Ovary (tissue), 9 donors: ENCODE data around the gene ITPR2. TPM values are rescaled to one million over a fixed set of nuclear protein-coding genes. Genes with fewer than 3 reads are reported as not detected.

ENCODE experiments used
- DNase-seq, 5 donors: peaks; one replicate each; pipeline ENCODE4 v3.0.0-alpha.2; 2019 to 2020
- H3K27ac ChIP-seq, 2 donors: fragments of 200-600 bp; one replicate each; pipeline versions ENCODE4 v1.5.1 to v1.8.0; 2019 to 2022
- H3K27me3 ChIP-seq: fragments of 200-600 bp; one replicate; pipeline ENCODE4 v1.8.0; 2022
- H3K36me3 ChIP-seq: fragments of 200-600 bp; sonication (generic); one replicate; pipeline ENCODE4 v1.5.1; 2019
- H3K4me1 ChIP-seq: one replicate; pipeline ENCODE4 v1.8.1; 2013; ENCODE audit warnings: mild to moderate bottlenecking, moderate library complexity; ENCODE audit not compliant: insufficient read depth
- H3K4me3 ChIP-seq: fragments of 200-600 bp; sonication (generic); one replicate; pipeline ENCODE4 v1.5.1; 2017
- H3K9me3 ChIP-seq, 2 donors: fragments of 200-600 bp in 1 of 2; sonication (generic) in 1 of 2; one replicate each; pipeline versions ENCODE4 v1.5.1 to v1.8.1; 2013 to 2019; ENCODE audit warnings: mild to moderate bottlenecking in 1 of 2, moderate library complexity in 1 of 2
- EP300 ChIP-seq: sonication (generic); formaldehyde crosslinking; IDR thresholded peaks from one replicate; pipeline ENCODE4 v1.6.1; 2017; ENCODE audit warnings: antibody characterized with exemption
- POLR2A ChIP-seq: fragments of 450-650 bp; IDR thresholded peaks from one replicate; pipeline ENCODE4 v1.6.1; 2017; ENCODE audit warnings: antibody characterized with exemption, mild to moderate bottlenecking, moderate library complexity
- WGBS, 3 donors: extraction: QIAGEN DNeasy Blood & Tissue Kit in 1 of 3; methylation state at CpG; one replicate each; pipeline versions ENCODE4 v1.1.5 to v1.1.7; 2013 to 2017; 5-methylcytosine and 5-hydroxymethylcytosine counted together
- intact Hi-C, 4 donors: fragments of 100-400 bp; cut with DNase I; formaldehyde crosslinking; loops; one replicate each; pipeline versions ENCODE4 v1.11.0 to v1.15.1; 2022 to 2023
- polyA plus RNA-seq, 2 donors: library from polyadenylated mRNA; stranded (reverse); fragments of 200-250 nt in 1 of 2; fragments of 350-450 nt in 1 of 2; fragmentation: Illumina TruSeq in 1 of 2; extraction: RNeasy Lipid Tissue Mini Kit (QIAGEN cat#74804) in 1 of 2; gene quantifications; one replicate each; pipeline ENCODE4 v1.2.3, GENCODE V29; 2013 to 2014
- total RNA-seq, 7 donors: library from RNA; depleted of rRNA in 2 of 7; stranded (reverse); fragments of >200 nt in 2 of 7; fragmentation: NEBNext Ultra II Directional in 3 of 7; extraction: Animal tissue kit (Norgen Biotek cat#: 25700) in 3 of 7; gene quantifications; one replicate each; pipeline versions ENCODE4 v1.1.0 to v1.2.4, GENCODE V29; 2016 to 2023
- TF ChIP-seq, protein P1 (sequence below), 3 donors: fragments of 450-650 bp in 2 of 3; fragments of 200-600 bp in 1 of 3; IDR thresholded peaks; one replicate each; pipeline versions ENCODE4 v1.5.1 to v1.8.0; 2016 to 2022; ENCODE audit warnings: antibody characterized with exemption in 3 of 3, mild to moderate bottlenecking in 1 of 3
- donor health status: DM: no; HTN: no; CAD: no; lungs with moderate emphysema.
- donor health status: DM: no; HTN: no; CAD: no.
- donor health status: Bipolar disorder and iron deficiency.
- donor health status: DM: yes; HTN: yes; CAD: no.
- donor health status: DM: no; HTN: no; CAD: no.
- donor health status: DM: yes; HTN: yes; CAD: no.

Gene ITPR2
- total and polyA plus RNA-seq, 9 donors = 5.9 to 51.1 (median 32.9) TPM

DNA sequence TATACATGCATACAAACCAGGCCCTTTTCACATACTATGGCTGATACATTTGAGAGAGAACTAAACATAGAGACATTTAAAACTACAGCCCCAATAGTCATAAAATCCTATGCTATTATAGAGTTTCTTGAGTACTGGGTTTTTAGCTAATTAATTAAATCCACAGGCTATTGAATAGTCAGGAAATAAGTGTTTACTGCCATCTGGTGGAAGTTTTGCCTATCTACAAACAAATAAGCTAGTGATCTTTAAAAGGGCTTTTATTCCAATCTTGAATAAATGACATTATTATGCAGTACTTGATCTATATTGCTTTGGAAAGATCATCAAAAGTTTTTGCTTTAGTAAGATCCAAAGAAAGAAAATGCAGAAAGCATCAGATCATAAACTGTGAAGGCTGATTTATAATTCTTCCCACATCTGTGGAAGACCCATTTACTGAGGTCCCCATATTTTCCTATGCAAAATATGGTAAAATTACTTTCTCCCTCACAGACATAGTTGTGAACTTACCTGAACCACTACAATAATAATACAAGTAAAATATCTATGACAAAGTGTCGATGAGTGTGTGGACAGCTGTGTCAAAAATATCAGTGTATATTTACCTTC, 131.3 kb downstream of the ITPR2 start:
- TF ChIP-seq, protein P1, sequence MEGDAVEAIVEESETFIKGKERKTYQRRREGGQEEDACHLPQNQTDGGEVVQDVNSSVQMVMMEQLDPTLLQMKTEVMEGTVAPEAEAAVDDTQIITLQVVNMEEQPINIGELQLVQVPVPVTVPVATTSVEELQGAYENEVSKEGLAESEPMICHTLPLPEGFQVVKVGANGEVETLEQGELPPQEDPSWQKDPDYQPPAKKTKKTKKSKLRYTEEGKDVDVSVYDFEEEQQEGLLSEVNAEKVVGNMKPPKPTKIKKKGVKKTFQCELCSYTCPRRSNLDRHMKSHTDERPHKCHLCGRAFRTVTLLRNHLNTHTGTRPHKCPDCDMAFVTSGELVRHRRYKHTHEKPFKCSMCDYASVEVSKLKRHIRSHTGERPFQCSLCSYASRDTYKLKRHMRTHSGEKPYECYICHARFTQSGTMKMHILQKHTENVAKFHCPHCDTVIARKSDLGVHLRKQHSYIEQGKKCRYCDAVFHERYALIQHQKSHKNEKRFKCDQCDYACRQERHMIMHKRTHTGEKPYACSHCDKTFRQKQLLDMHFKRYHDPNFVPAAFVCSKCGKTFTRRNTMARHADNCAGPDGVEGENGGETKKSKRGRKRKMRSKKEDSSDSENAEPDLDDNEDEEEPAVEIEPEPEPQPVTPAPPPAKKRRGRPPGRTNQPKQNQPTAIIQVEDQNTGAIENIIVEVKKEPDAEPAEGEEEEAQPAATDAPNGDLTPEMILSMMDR (IDR thresholded peaks at IDR 0.05) = peak in 2 of 3 donors; percentile 11 to 40
- TF ChIP-seq EP300 (no peak), POLR2A (no peak)
- no peak overlapping the region for H3K4me3 ChIP-seq
- intact Hi-C loops = loop anchor here in 2 of 4 donors (5.0 to 10.0 kb wide), 2 partner anchors 577 to 604 kb away; partner anchors contain the start of gene BHLHE41 (in 1 of the 2)
- no peak for DNase-seq
- WGBS, 3 donors = 89 to 93% (median 92%) methylated on average over 1 of the region's 1 CpG
- no peaks in the 10 kb centered on the region for H3K9me3 ChIP-seq
- H3K4me1 ChIP-seq = peaks cover 3% of the 10 kb centered on the region
- H3K27me3 ChIP-seq = no peaks in the 10 kb centered on the region
- H3K27ac ChIP-seq = no peak overlapping the region
- H3K36me3 ChIP-seq = no peaks in the 10 kb centered on the region

DNA sequence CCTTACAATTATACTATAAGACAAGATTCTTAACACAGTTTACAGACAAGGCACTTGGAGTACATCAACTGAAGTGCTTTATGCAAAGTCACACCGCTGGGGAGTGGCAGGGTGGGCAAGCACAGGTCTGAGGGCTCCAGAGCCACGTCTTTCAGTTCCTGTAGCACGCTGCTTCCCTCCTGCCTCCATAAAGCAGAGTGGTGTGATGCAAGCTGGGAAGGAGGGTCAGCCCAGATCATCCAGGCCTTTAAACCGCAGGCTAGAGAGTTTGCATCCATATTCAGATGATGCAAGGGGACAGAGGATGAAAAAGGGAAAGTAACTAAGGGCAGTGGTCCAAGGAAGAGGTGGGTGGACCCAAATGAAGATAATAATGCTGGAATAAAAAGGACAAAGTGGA, 132.6 kb downstream of the ITPR2 start:
- DNase-seq = no peak
- TF ChIP-seq, protein P1 (IDR thresholded peaks at IDR 0.05) = no peak
- TF ChIP-seq POLR2A = no peak

DNA sequence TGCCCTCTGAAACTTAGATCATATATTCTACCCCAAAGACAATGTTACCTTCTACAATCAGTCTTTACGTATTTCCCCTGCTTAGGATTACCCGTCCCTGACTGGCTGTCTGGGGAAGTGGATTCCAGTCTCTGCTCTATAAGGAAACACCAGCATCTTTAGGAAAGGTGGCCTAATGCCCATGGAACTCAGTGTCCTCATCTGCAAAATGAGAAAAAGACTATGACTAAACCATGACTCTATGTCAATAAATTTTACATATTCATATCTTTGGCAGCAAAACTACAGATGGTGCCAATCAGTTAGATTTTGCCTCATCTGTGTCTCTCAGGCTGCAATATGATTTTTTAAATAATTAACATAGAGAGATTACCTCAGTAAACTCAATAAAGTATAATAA, 133.8 kb downstream of the ITPR2 start:
- DNase-seq = no peak
- no peaks in the 10 kb centered on the region for H3K4me1 ChIP-seq
- no peaks in the 10 kb centered on the region for H3K36me3 ChIP-seq
- intact Hi-C loops = no loop called here
- H3K4me3 ChIP-seq = no peak overlapping the region
- 92 to 98% (median 94%) methylated on average over 2 of the region's 2 CpGs for WGBS, 3 donors
- no peaks in the 10 kb centered on the region for H3K9me3 ChIP-seq
- TF ChIP-seq EP300 (no peak), POLR2A (no peak)
- TF ChIP-seq, protein P1 (IDR thresholded peaks at IDR 0.05) = no peak
- no peaks in the 10 kb centered on the region for H3K27me3 ChIP-seq
- H3K27ac ChIP-seq = no peak overlapping the region

More for the DNA sequence above, 132.6 kb downstream of the ITPR2 start:
- H3K27me3 ChIP-seq = no peaks in the 10 kb centered on the region
- intact Hi-C loops = loop anchor here in 2 of 4 donors (5.0 to 10.0 kb wide), 2 partner anchors 576 to 603 kb away; partner anchors contain the start of gene BHLHE41 (in 1 of the 2)
- H3K4me1 ChIP-seq = peaks cover 3% of the 10 kb centered on the region
- H3K27ac ChIP-seq = no peak overlapping the region
- no peaks in the 10 kb centered on the region for H3K36me3 ChIP-seq
- H3K9me3 ChIP-seq = no peaks in the 10 kb centered on the region
- 89 to 94% (median 90%) methylated on average over 4 of the region's 4 CpGs for WGBS, 3 donors
- no peak overlapping the region for H3K4me3 ChIP-seq

DNA sequence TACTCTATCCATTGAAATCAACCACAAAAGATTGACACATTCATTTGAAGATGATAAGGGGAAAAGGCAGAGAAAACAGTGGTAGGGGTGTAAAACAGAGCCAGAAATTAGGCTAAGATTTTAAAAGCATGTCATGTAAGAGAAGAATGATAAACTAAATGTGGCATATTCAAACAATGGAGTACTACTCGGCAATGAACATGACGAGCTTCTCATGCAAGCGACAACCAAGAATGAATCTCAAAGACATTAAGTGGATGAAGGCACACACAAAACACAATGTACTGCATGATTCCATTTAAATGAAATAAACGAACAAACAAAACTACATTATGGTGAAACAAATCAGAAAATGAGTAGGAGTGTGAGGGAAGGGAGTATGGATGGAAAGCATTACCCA, 134.8 kb downstream of the ITPR2 start:
- intact Hi-C loops = no loop called here
- Histone ChIP-seq H3K4me1 (no peaks in the 10 kb centered on the region), H3K36me3 (no peaks in the 10 kb centered on the region), H3K27ac (no peak overlapping the region), H3K4me3 (no peak overlapping the region), H3K27me3 (no peaks in the 10 kb centered on the region), H3K9me3 (no peaks in the 10 kb centered on the region)
- DNase-seq = no peak
- TF ChIP-seq, protein P1 (IDR thresholded peaks at IDR 0.05) = no peak
- TF ChIP-seq EP300 = no peak
- no peak for TF ChIP-seq POLR2A
- WGBS, 3 donors = 97% methylated on average over 4 of the region's 4 CpGs
